ENCODE data around the gene SLC30A4. TPM values are rescaled to one million over a fixed set of nuclear protein-coding genes. Genes with fewer than 3 reads are reported as not detected.

SLC30A4 gene
- polyA plus RNA-seq, 1 donor (not counting 4 experiments of a cell fraction or from before 2014, with no cell fraction given), result 3.3 TPM

- FAIRE-seq (no peak), DNase-seq (ENCODE audit: low read depth, low spot score) (no peak)
- no peak overlapping the region for H3K4me2 ChIP-seq (ENCODE audit: control insufficient read depth, extremely low read depth, insufficient read depth, low read depth, low read length)
- H3K9me3 ChIP-seq (ENCODE audit: control insufficient read depth, low read depth, low read length), result no peaks in the 10 kb centered on the region
- no peak overlapping the region for H2AFZ ChIP-seq (ENCODE audit: control insufficient read depth, low read length)
- no peak overlapping the region for H3K4me3 ChIP-seq (ENCODE audit: control insufficient read depth in 2 of 3, extremely low read depth in 1 of 3, insufficient read depth in 2 of 3, low read depth in 1 of 3, low read length in 3 of 3)
- no peaks in the 10 kb centered on the region for H3K4me1 ChIP-seq (ENCODE audit: control insufficient read depth, extremely low read depth, insufficient read depth, low read length)
- H3K79me2 ChIP-seq (ENCODE audit: control insufficient read depth, insufficient read depth, low read length), result no peaks in the 10 kb centered on the region
- no peaks in the 10 kb centered on the region for H4K20me1 ChIP-seq (ENCODE audit: control insufficient read depth, extremely low read depth, insufficient read depth, low read length)
- no peaks in the 10 kb centered on the region for H3K9me1 ChIP-seq (ENCODE audit: control insufficient read depth, extremely low read depth, insufficient read depth, low read length)
- H3K9ac ChIP-seq (ENCODE audit: control insufficient read depth, extremely low read depth, insufficient read depth, low read length), result no peak overlapping the region
- peaks cover 0 to 2% of the 10 kb centered on the region in 2 experiments for H3K36me3 ChIP-seq (ENCODE audit: control insufficient read depth in 2 of 2, extremely low read depth in 1 of 2, insufficient read depth in 2 of 2, low read length in 2 of 2)
- no peak for TF ChIP-seq EZH2 (IDR thresholded peaks at IDR 0.05; ENCODE audit: low read length)
- dilution Hi-C loops (cut with MboI; ENCODE audit: extremely low pct_ligation_motif_present, low sequenced_read_pairs), result no loop called here
- no peak overlapping the region for H3K27ac ChIP-seq (ENCODE audit: control insufficient read depth, insufficient read depth, low read length)
- H3K27me3 ChIP-seq (ENCODE audit: control insufficient read depth, extremely low read depth, insufficient read depth, low read length), result no peaks in the 10 kb centered on the region
Observed at GRCh38 chr15:45489690-45490238, 32.8 kb downstream of the SLC30A4 start.

DNA sequence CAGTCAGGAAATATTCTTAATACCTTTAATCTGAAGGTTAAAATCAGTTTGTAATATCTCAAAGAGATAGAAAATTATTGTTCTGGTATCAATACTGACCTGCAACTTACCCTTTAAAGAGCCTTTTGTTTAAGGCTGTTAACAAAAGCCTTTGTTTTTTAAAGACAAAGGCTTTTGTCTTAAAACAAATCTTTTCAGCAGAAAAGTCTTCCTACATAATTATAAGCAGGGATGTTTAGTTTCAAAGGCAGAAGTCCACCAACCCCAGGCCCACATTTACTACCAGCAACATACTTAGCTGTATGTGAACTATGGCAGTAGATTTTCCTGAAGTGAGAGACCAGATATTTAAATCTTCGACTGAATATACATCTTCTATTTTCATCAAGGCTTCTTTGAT lies 36.2 kb downstream of the SLC30A4 start:
- H2AFZ ChIP-seq (ENCODE audit: control insufficient read depth, low read length), result no peak overlapping the region
- H3K36me3 ChIP-seq (ENCODE audit: control insufficient read depth in 2 of 2, extremely low read depth in 1 of 2, insufficient read depth in 2 of 2, low read length in 2 of 2), result peaks cover 0 to 2% of the 10 kb centered on the region in 2 experiments
- H3K4me3 ChIP-seq (ENCODE audit: control insufficient read depth in 2 of 3, extremely low read depth in 1 of 3, insufficient read depth in 2 of 3, low read depth in 1 of 3, low read length in 3 of 3), result no peak overlapping the region
- no peak for TF ChIP-seq EZH2 (IDR thresholded peaks at IDR 0.05; ENCODE audit: low read length)
- TF ChIP-seq, protein P1, sequence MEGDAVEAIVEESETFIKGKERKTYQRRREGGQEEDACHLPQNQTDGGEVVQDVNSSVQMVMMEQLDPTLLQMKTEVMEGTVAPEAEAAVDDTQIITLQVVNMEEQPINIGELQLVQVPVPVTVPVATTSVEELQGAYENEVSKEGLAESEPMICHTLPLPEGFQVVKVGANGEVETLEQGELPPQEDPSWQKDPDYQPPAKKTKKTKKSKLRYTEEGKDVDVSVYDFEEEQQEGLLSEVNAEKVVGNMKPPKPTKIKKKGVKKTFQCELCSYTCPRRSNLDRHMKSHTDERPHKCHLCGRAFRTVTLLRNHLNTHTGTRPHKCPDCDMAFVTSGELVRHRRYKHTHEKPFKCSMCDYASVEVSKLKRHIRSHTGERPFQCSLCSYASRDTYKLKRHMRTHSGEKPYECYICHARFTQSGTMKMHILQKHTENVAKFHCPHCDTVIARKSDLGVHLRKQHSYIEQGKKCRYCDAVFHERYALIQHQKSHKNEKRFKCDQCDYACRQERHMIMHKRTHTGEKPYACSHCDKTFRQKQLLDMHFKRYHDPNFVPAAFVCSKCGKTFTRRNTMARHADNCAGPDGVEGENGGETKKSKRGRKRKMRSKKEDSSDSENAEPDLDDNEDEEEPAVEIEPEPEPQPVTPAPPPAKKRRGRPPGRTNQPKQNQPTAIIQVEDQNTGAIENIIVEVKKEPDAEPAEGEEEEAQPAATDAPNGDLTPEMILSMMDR (optimal IDR thresholded peaks at IDR 0.05 in 1 of 3, IDR thresholded peaks at IDR 0.05 in 1 of 3, conservative IDR thresholded peaks at IDR 0.05 in 1 of 3; ENCODE audit: extremely low read depth in 1 of 3, insufficient read depth in 2 of 3, low read length in 3 of 3), result no peak
- H4K20me1 ChIP-seq (ENCODE audit: control insufficient read depth, extremely low read depth, insufficient read depth, low read length), result no peaks in the 10 kb centered on the region
- FAIRE-seq (no peak), DNase-seq (ENCODE audit: low read depth, low spot score) (no peak)
- H3K27me3 ChIP-seq (ENCODE audit: control insufficient read depth, extremely low read depth, insufficient read depth, low read length), result no peaks in the 10 kb centered on the region
- H3K4me2 ChIP-seq (ENCODE audit: control insufficient read depth, extremely low read depth, insufficient read depth, low read depth, low read length), result no peak overlapping the region
- dilution Hi-C loops (cut with MboI; ENCODE audit: extremely low pct_ligation_motif_present, low sequenced_read_pairs), result no loop called here
- no peak overlapping the region for H3K27ac ChIP-seq (ENCODE audit: control insufficient read depth, insufficient read depth, low read length)
- H3K9me1 ChIP-seq (ENCODE audit: control insufficient read depth, extremely low read depth, insufficient read depth, low read length), result no peaks in the 10 kb centered on the region
- no peaks in the 10 kb centered on the region for H3K79me2 ChIP-seq (ENCODE audit: control insufficient read depth, insufficient read depth, low read length)
- H3K4me1 ChIP-seq (ENCODE audit: control insufficient read depth, extremely low read depth, insufficient read depth, low read length), result no peaks in the 10 kb centered on the region
- no peak overlapping the region for H3K9ac ChIP-seq (ENCODE audit: control insufficient read depth, extremely low read depth, insufficient read depth, low read length)
- no peaks in the 10 kb centered on the region for H3K9me3 ChIP-seq (ENCODE audit: control insufficient read depth, low read depth, low read length)

- no peaks in the 10 kb centered on the region for H3K79me2 ChIP-seq (ENCODE audit: control insufficient read depth, insufficient read depth, low read length)
Observed at GRCh38 chr15:45481135-45481534, 41.4 kb downstream of the SLC30A4 start.

More at GRCh38 chr15:45481135-45481534, 41.4 kb downstream of the SLC30A4 start:
- no peak for DNase-seq (ENCODE audit: low read depth, low spot score)
- Histone ChIP-seq H3K4me3 (ENCODE audit: control insufficient read depth in 2 of 3, extremely low read depth in 1 of 3, insufficient read depth in 2 of 3, low read depth in 1 of 3, low read length in 3 of 3) (no peak overlapping the region), H3K27ac (ENCODE audit: control insufficient read depth, insufficient read depth, low read length) (no peak overlapping the region), H4K20me1 (ENCODE audit: control insufficient read depth, extremely low read depth, insufficient read depth, low read length) (no peaks in the 10 kb centered on the region), H3K27me3 (ENCODE audit: control insufficient read depth, extremely low read depth, insufficient read depth, low read length) (no peaks in the 10 kb centered on the region), H2AFZ (ENCODE audit: control insufficient read depth, low read length) (no peak overlapping the region), H3K9ac (ENCODE audit: control insufficient read depth, extremely low read depth, insufficient read depth, low read length) (no peak overlapping the region), H3K4me1 (ENCODE audit: control insufficient read depth, extremely low read depth, insufficient read depth, low read length) (no peaks in the 10 kb centered on the region), H3K36me3 (ENCODE audit: control insufficient read depth in 2 of 2, extremely low read depth in 1 of 2, insufficient read depth in 2 of 2, low read length in 2 of 2) (no peaks in the 10 kb centered on the region), H3K4me2 (ENCODE audit: control insufficient read depth, extremely low read depth, insufficient read depth, low read depth, low read length) (no peak overlapping the region), H3K9me3 (ENCODE audit: control insufficient read depth, low read depth, low read length) (no peaks in the 10 kb centered on the region), H3K9me1 (ENCODE audit: control insufficient read depth, extremely low read depth, insufficient read depth, low read length) (no peaks in the 10 kb centered on the region)
- dilution Hi-C loops (cut with MboI; ENCODE audit: extremely low pct_ligation_motif_present, low sequenced_read_pairs), result no loop called here
- TF ChIP-seq EZH2 (IDR thresholded peaks at IDR 0.05; ENCODE audit: low read length), result no peak
- TF ChIP-seq, protein P1 (optimal IDR thresholded peaks at IDR 0.05 in 1 of 3, IDR thresholded peaks at IDR 0.05 in 1 of 3, conservative IDR thresholded peaks at IDR 0.05 in 1 of 3; ENCODE audit: extremely low read depth in 1 of 3, insufficient read depth in 2 of 3, low read length in 3 of 3), result no peak
- FAIRE-seq, result no peak
